Large intestine (tissue), 3 donors: ENCODE measurements around the gene EEF1A1. TPM values are rescaled to one million over a fixed set of nuclear protein-coding genes. Genes with fewer than 3 reads are reported as not detected.
"Not testable (repeated sequence)": the region's sequence is repeated elsewhere in the genome, so short reads cannot be mapped to it uniquely, and the experiment has no call there.

Source experiments
- DNase-seq, 2 donors: peaks; one replicate each; pipeline versions ENCODE4 v3.0.0 to v3.0.0-alpha.2; 2013
- H3K27ac ChIP-seq: one replicate; pipeline ENCODE4 v1.5.1; 2013; ENCODE audit warnings: low read length
- H3K27me3 ChIP-seq: 2 replicates; pipeline ENCODE4 v1.6.1; 2013; ENCODE audit warnings: low read length; ENCODE audit not compliant: control insufficient read depth, insufficient read depth
- H3K36me3 ChIP-seq: 2 replicates; pipeline ENCODE4 v1.6.1; 2013; ENCODE audit warnings: low read length; ENCODE audit not compliant: control insufficient read depth, insufficient read depth
- H3K4me1 ChIP-seq: one replicate; pipeline ENCODE4 v1.6.1; 2013; ENCODE audit warnings: low read length; ENCODE audit not compliant: control insufficient read depth, insufficient read depth
- H3K4me3 ChIP-seq: one replicate; pipeline ENCODE4 v1.5.1; 2013; ENCODE audit warnings: low read length
- H3K9me3 ChIP-seq: one replicate; pipeline ENCODE4 v1.6.1; 2013; ENCODE audit warnings: mild to moderate bottlenecking, low read depth, low read length, moderate library complexity; ENCODE audit not compliant: control insufficient read depth
- WGBS: methylation state at CpG from one replicate; pipeline ENCODE4 v1.1.5; 2013; ENCODE audit warnings: low lambda C conversion rate; ENCODE audit not compliant: insufficient coverage; 5-methylcytosine and 5-hydroxymethylcytosine counted together
- polyA plus RNA-seq: library from polyadenylated mRNA; unstranded; fragments of 120-200 nt; gene quantifications from one replicate; pipeline ENCODE4 v1.2.1, GENCODE V29; 2013

The EEF1A1 gene
- polyA plus RNA-seq, 1 donor, result 17,872 TPM

DNA sequence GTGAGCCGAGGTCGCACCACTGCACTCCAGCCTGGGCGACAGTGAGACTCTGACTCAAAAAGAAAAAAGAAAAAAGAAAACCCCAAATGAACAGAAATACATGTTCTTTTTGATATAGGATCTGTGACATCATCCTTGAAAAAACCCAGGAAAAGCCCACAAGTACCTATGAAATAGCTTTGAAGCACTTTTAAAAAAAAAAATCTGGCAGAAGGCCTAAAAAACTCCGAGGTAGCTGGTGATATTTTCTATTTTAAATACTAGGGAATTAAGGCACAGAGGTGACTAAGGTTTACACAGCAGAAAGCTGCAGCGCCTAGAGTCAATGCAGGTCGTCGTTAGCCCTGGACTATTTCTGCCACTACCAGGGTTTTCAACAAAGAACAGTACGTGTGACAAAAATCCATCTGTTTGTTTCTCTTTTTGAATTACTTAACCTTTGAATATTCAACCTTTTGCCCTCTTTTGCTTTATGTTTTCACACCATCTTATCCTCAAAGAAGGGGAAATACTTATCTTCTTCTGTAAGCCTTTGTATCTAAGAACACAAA is 39.4 kb upstream of the EEF1A1 start:
- Histone ChIP-seq H3K9me3 (no peaks in the 10 kb centered on the region), H3K4me1 (no peaks in the 10 kb centered on the region), H3K27me3 (no peaks in the 10 kb centered on the region), H3K27ac (no peak overlapping the region), H3K4me3 (no peak overlapping the region), H3K36me3 (no peaks in the 10 kb centered on the region)
- 0% methylated on average over 1 of the region's 8 CpGs for WGBS
- DNase-seq, result no peak

DNA sequence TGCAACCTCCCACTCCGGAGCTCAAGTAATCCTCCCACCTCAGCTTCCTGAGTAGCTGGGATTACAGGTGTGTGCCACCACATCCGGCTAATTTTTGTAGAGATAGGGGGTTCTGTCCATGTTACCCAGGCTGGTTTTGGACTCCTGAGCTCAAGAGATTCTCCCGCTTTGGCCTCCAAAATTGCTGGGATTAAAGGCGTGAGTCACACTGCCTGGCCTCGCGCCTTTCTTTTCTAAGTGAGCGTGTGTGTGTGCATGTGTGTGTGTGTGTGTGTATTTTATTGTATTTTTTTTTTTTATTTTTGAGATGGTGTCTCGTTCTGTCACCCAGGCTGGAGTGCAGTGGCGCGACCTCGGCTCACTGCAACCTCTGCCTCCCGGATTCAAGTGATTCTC is 38.6 kb upstream of the EEF1A1 start:
- not testable (repeated sequence) for H3K4me1 ChIP-seq, DNase-seq, H3K27me3 ChIP-seq, H3K27ac ChIP-seq, H3K36me3 ChIP-seq, H3K9me3 ChIP-seq, H3K4me3 ChIP-seq
- no CpG with 5 or more reads among the region's 12 CpGs for WGBS

DNA sequence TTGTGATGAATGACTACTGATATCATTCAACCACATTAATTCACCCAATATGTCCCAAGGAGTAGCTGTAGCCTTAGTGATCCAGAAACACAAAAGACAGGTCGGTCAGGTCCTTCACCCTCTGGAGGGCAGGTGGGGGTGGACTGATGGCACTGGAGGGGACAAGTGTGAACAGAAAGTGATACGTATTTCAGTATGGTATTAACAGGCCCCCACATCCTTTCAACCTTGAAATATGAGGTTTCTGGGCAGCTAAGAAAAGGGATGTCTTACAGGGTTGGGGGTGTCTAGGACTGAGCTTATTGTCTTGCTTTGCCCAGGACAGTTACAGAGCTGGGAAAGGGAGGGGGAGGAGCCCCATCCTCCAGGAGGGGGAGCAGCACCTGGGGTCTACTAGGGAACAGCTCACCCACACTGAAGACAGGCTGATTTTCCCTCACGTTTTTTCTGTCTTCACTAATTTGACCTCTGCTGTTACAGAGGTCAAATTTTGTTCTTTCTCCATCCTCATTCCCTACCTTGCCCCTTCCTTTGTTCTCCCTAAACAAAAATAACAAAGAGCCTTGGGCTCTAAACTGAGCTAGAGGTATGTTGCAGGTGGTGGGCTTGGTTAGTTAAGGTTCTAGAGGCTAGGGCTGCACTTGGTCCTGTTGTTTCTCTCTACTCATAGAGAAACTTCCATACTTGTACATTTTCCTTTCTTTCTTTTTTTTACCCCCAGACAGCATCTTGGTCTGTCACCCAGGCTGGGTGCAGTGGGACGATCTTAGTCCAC is 38.0 kb upstream of the EEF1A1 start:
- H3K4me1 ChIP-seq, result no peaks in the 10 kb centered on the region
- no peak overlapping the region for H3K27ac ChIP-seq
- H3K9me3 ChIP-seq, result no peaks in the 10 kb centered on the region
- H3K27me3 ChIP-seq, result no peaks in the 10 kb centered on the region
- 63% methylated on average over 1 of the region's 4 CpGs for WGBS
- no peaks in the 10 kb centered on the region for H3K36me3 ChIP-seq
- no peak overlapping the region for H3K4me3 ChIP-seq
- DNase-seq, result no peak

- Histone ChIP-seq H3K27me3 (no peaks in the 10 kb centered on the region), H3K36me3 (no peaks in the 10 kb centered on the region), H3K4me1 (no peaks in the 10 kb centered on the region), H3K27ac (no peak overlapping the region), H3K4me3 (no peak overlapping the region), H3K9me3 (no peaks in the 10 kb centered on the region)
- WGBS, result no CpG with 5 or more reads among the region's 1 CpG
- DNase-seq, result no peak
These were observed 36.0 kb upstream of the EEF1A1 start for GRCh38 chr6:73556836-73557235.

DNA sequence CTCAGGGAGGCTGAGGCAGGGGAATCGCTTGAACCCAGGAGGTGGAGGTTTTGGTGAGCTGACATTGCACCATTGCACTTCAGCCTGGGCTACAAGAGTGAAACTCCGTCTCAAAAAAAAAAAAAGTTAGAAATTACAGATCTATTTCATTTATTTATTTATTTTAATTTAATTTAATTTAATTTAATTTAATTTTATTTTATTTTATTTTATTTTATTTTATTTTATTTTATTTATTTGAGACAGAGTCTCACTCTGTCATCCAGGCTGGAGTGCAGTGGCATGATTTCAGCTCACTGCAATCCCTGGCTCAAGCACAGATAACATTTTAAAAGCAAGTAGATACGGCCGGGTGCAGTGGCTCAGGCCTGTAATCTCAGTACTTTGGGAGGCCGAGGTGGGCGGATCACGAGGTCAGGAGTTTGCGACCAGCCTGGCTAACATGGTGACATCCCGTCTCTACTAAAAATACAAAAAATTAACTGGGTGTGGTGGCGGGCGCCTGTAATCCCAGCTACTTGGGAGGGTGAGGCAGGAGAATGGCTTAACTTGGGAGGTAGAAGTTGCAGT is 34.6 kb upstream of the EEF1A1 start:
- not testable (repeated sequence) for DNase-seq, H3K36me3 ChIP-seq, H3K27me3 ChIP-seq, H3K4me1 ChIP-seq, H3K4me3 ChIP-seq, H3K27ac ChIP-seq, H3K9me3 ChIP-seq
- no CpG with 5 or more reads among the region's 11 CpGs for WGBS

GRCh38 chr6:73551115-73551514 is 30.3 kb upstream of the EEF1A1 start:
- not testable (repeated sequence) for H3K27me3 ChIP-seq, H3K27ac ChIP-seq, H3K4me1 ChIP-seq, H3K9me3 ChIP-seq, H3K36me3 ChIP-seq, H3K4me3 ChIP-seq, DNase-seq
- whole genome bisulfite sequencing, result 72% methylated on average over 2 of the region's 4 CpGs

DNA sequence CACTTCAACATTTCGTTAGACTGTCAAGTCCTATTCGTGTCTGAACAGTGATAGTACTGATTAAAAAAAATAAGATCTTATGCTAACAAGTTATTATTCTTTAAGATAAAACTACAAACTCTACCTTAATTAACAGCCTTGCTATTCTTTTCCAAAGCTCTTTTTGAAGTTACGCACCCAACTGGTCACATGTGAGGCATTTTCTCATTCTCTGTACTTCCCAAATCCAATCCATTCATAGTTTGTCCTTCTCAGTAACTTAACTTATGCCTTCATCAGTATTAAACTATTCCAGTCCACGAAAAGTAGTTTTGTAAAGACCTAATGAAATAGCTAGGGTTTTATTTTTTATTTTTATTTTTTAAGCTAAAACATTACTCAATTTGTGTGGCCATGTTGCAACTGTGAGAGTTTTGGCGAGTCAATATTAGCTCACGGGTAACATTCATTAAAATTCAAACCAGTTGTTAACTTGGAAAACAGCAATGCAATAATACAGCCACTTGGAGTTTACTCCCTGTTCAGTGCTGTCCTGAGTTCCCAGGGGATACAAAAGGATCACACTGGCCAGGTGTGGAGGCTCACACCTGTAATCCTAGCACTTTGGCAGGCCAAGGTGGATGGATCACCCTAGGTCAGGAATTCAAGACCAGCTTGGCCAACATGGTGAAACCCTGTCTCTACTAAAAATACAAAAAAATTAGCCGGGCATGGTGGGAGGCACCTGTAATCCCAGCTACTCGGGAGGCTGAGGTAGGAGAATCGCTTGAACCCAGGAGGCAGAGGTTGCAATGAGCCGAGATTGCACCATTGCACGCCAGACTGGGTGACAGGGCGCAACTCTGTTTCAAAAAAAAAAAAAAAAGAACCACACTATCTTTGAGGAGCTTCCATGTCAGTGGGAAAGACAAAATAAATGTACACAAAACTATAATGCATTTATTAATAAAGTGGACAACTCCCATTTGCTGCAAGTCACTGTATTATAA is 27.9 kb upstream of the EEF1A1 start:
- no peaks in the 10 kb centered on the region for H3K36me3 ChIP-seq
- H3K4me1 ChIP-seq, result no peaks in the 10 kb centered on the region
- DNase-seq, result no peak
- H3K27ac ChIP-seq, result no peak overlapping the region
- no peak overlapping the region for H3K4me3 ChIP-seq
- WGBS, result 60% methylated on average over 1 of the region's 12 CpGs
- H3K9me3 ChIP-seq, result no peaks in the 10 kb centered on the region
- H3K27me3 ChIP-seq, result no peaks in the 10 kb centered on the region

DNA sequence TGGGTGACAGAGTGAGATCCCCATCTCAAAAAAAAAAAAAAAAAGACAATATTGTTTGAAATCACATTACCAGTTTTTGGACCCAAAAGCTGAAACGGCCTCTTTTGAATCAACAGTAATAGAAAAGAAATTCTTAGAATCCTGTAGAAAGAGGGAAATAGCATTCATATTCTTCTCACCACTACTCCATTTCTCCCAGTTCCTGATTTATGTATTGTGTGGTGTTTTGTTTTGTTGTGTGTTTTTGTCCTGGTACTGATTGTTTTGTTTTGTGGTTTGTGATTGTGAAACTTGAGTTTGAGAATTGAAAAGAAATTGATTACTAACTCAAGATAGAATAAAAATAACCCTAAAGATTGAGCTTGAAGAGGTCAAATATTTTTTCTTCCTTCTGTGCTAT is 26.2 kb upstream of the EEF1A1 start:
- Histone ChIP-seq H3K27me3 (no peaks in the 10 kb centered on the region), H3K9me3 (no peaks in the 10 kb centered on the region), H3K36me3 (no peaks in the 10 kb centered on the region), H3K27ac (no peak overlapping the region), H3K4me3 (no peak overlapping the region), H3K4me1 (no peaks in the 10 kb centered on the region)
- DNase-seq, result no peak
- WGBS, result no CpG with 5 or more reads among the region's 1 CpG

GRCh38 chr6:73542891-73543290 is 22.1 kb upstream of the EEF1A1 start:
- Histone ChIP-seq H3K4me3 (no peak overlapping the region), H3K9me3 (no peaks in the 10 kb centered on the region), H3K4me1 (no peaks in the 10 kb centered on the region), H3K27me3 (no peaks in the 10 kb centered on the region), H3K27ac (no peak overlapping the region), H3K36me3 (no peaks in the 10 kb centered on the region)
- WGBS, result no CpG with 5 or more reads among the region's 5 CpGs
- DNase-seq, result no peak

- not testable (repeated sequence) for H3K27me3 ChIP-seq, H3K36me3 ChIP-seq, H3K4me3 ChIP-seq, H3K9me3 ChIP-seq, H3K4me1 ChIP-seq, H3K27ac ChIP-seq, DNase-seq
- no CpG with 5 or more reads among the region's 3 CpGs for WGBS
These were observed 21.6 kb upstream of the EEF1A1 start for GRCh38 chr6:73542481-73542880.
